ENCODE data around the gene TLX3.

TLX3 gene

DNA sequence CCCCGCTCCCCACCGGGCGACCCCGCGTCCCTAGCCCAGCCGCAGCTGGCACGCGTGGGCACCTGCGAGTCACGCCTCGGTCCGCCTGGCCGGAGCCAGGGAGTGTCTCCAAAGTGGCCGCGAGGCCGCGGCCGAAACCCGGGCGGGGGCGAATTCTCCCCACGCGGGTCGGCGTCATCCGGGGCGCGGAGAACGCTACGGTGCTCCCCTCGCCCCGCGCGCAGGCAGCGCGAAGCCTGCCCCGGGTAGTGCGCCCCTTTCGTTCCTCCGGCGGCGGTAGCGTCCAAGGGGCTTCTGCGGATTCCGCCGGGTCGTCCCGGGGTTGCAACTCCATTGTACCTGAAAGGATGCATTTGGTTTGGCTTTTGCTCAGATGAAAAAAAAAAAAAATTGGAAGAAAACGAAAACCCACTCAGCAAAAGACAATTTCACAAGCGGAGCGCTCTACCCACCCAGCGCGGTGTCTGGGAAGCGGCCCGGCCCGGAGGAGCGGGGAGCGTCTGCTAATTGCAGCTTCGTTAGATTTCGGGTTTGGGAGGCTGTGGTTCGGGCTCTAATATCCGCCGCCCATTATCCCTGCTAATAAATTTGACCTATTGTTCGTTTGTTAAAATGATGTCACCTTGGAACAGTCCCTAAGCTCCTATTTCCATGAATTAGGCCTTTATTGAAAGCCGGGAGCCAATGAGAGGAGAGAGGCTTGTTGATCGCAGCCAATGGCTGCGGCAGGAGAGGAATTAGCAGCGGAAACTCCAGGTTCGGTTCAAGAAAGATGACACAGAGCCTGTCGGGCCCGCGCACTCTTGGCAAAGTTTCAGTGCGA lies at the start of gene TLX3:
TLX3 (plus strand) TSS at position 796 of the 823 bp plus-strand sequence. CDS start 118 bp downstream, outside the sequence.
- in situ Hi-C loops (cut with MboI; ENCODE audit: low sequenced_read_pairs): no loop called here
- DNase-seq (ENCODE audit: low spot score in 2 of 2): peak in 1 of 2 experiments; percentile 29
- Histone ChIP-seq H3K9me3 (no peaks in the 10 kb centered on the region), H3K27me3 (ENCODE audit: low read depth) (peaks cover 87% of the 10 kb centered on the region), H3K4me3 (no peak within 1 kb of the TSS), H3K4me1 (no peaks in the 10 kb centered on the region), H3K36me3 (replicated peaks) (no peaks in the 10 kb centered on the region)

GRCh38 chr5:171261361-171261760 lies 47.7 kb upstream of the TLX3 start:
- Histone ChIP-seq H3K27me3 (ENCODE audit: low read depth) (peaks cover 9% of the 10 kb centered on the region; the same call in 1 of the 2 replicates), H3K36me3 (replicated peaks) (no peaks in the 10 kb centered on the region), H3K9me3 (no peaks in the 10 kb centered on the region), H3K4me3 (no peak overlapping the region), H3K4me1 (no peaks in the 10 kb centered on the region)
- in situ Hi-C loops (cut with MboI; ENCODE audit: low sequenced_read_pairs): no loop called here
- no peak for DNase-seq (ENCODE audit: low spot score in 2 of 2)

GRCh38 chr5:171261904-171262303 lies 47.1 kb upstream of the TLX3 start:
- H3K4me1 ChIP-seq: no peaks in the 10 kb centered on the region
- H3K36me3 ChIP-seq (replicated peaks): no peaks in the 10 kb centered on the region
- H3K4me3 ChIP-seq: no peak overlapping the region
- H3K27me3 ChIP-seq (ENCODE audit: low read depth): peaks cover 9% of the 10 kb centered on the region; the same call in 1 of the 2 replicates
- no peak for DNase-seq (ENCODE audit: low spot score in 2 of 2)
- no peaks in the 10 kb centered on the region for H3K9me3 ChIP-seq
- in situ Hi-C loops (cut with MboI; ENCODE audit: low sequenced_read_pairs): no loop called here

DNA sequence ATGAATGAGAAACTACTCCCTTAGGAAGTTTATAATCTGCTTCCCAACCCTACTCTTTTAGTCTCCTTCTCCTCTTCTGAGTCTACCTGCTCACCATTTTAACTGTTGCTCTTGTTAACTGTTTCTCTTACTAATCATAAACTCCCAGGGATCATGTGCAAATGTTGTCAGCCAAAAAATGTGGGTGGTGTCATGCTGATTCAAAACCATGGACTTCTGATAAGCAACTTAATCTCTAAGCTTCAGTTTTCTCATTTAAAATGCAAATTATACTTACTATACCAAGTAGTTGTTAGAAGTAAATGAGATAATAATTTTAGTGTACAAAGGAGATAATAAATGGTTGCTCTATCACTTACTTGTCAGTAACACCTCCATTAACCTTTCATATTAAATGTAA lies 45.9 kb upstream of the TLX3 start:
- no peak for DNase-seq (ENCODE audit: low spot score in 2 of 2)
- Histone ChIP-seq H3K4me1 (no peaks in the 10 kb centered on the region), H3K4me3 (no peak overlapping the region), H3K27me3 (ENCODE audit: low read depth) (peaks cover 9% of the 10 kb centered on the region; the same call in 1 of the 2 replicates), H3K9me3 (no peaks in the 10 kb centered on the region), H3K36me3 (replicated peaks) (no peaks in the 10 kb centered on the region)
- in situ Hi-C loops (cut with MboI; ENCODE audit: low sequenced_read_pairs): no loop called here

- no peak for DNase-seq (ENCODE audit: low spot score in 2 of 2)
- no peak overlapping the region for H3K4me3 ChIP-seq
- H3K36me3 ChIP-seq (replicated peaks): no peaks in the 10 kb centered on the region
- H3K9me3 ChIP-seq: no peaks in the 10 kb centered on the region
- in situ Hi-C loops (cut with MboI; ENCODE audit: low sequenced_read_pairs): no loop called here
- no peaks in the 10 kb centered on the region for H3K4me1 ChIP-seq
- peaks cover 13% of the 10 kb centered on the region for H3K27me3 ChIP-seq (ENCODE audit: low read depth)
Measured at GRCh38 chr5:171264843-171265242, 44.2 kb upstream of the TLX3 start.

DNA sequence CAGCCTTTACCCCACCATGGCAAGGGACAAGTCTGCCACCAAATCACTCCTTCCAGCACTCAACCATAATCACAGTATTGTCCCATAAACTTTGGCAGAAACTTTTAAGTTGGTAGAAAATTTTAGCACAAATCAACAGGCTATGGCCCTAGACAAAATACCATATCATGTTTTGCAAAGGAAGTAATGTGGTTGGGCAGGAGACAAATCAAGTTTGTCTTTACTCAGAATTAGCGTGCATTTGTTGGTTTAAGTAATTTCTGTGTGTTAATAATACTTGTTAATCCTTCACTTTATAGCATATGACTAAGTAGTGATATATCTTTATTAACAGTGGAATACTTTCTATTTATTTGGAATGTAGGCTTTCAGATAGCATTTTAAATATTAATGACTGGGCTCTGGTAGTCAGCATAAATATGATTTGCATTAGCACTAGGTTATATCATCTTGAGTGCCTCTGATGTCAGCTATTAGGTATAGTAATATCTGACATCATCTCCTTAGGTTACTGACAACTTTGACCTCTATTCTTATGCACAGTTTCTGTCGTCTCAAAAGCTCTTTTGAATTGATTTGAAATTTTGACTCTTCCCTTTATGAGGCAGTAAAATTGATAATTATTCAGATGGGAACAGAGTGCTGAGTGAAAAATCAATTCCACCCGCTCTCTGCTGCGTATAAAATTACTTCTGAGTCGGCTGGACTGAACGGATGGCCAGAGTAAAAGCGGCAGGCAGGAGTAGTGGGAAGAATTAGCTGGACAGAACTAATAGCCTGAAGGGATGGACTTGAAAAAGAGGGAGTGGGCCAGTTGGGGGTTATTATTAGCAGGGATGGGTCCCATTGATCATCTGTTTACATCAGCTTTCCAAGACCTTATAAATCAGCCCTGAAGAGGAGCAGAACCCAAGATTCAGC lies 40.1 kb upstream of the TLX3 start:
- Histone ChIP-seq H3K4me1 (no peaks in the 10 kb centered on the region), H3K4me3 (no peak overlapping the region), H3K27me3 (ENCODE audit: low read depth) (peaks cover 13% of the 10 kb centered on the region), H3K9me3 (no peaks in the 10 kb centered on the region), H3K36me3 (replicated peaks) (no peaks in the 10 kb centered on the region)
- DNase-seq (ENCODE audit: low spot score in 2 of 2): no peak
- in situ Hi-C loops (cut with MboI; ENCODE audit: low sequenced_read_pairs): no loop called here

GRCh38 chr5:171269717-171270116 lies 39.3 kb upstream of the TLX3 start:
- in situ Hi-C loops (cut with MboI; ENCODE audit: low sequenced_read_pairs): no loop called here
- H3K4me1 ChIP-seq: no peaks in the 10 kb centered on the region
- no peaks in the 10 kb centered on the region for H3K36me3 ChIP-seq (replicated peaks)
- H3K9me3 ChIP-seq: no peaks in the 10 kb centered on the region
- H3K27me3 ChIP-seq (ENCODE audit: low read depth): peaks cover 13% of the 10 kb centered on the region
- H3K4me3 ChIP-seq: no peak overlapping the region
- DNase-seq (ENCODE audit: low spot score in 2 of 2): no peak

DNA sequence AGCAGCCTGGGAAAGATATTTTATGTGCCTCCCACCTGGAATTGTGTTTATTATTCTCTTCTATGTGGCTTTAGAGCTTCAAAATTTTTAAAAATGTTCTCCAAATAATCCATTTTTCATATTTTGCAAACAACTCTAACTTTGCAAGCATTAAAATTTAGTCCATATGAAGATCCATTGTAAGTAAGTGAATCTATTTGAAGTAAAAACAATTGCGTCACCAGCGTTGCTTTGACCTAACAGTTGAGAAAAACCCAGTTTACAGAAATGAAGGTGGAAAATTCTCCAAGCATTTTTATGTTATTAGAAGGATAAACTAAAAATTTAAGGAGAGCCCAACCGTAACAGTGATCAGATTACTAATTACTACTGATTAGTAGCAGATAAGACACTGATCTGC lies 38.9 kb upstream of the TLX3 start:
- DNase-seq (ENCODE audit: low spot score in 2 of 2): no peak
- H3K27me3 ChIP-seq (ENCODE audit: low read depth): peaks cover 13% of the 10 kb centered on the region
- no peak overlapping the region for H3K4me3 ChIP-seq
- no peaks in the 10 kb centered on the region for H3K4me1 ChIP-seq
- H3K36me3 ChIP-seq (replicated peaks): no peaks in the 10 kb centered on the region
- in situ Hi-C loops (cut with MboI; ENCODE audit: low sequenced_read_pairs): no loop called here
- H3K9me3 ChIP-seq: no peaks in the 10 kb centered on the region

- in situ Hi-C loops (cut with MboI; ENCODE audit: low sequenced_read_pairs): no loop called here
- Histone ChIP-seq H3K9me3 (no peaks in the 10 kb centered on the region), H3K4me1 (no peaks in the 10 kb centered on the region; the same call in 1 of the 2 replicates), H3K36me3 (replicated peaks) (no peaks in the 10 kb centered on the region), H3K4me3 (no peak overlapping the region), H3K27me3 (ENCODE audit: low read depth) (peaks cover 13% of the 10 kb centered on the region)
- no peak for DNase-seq (ENCODE audit: low spot score in 2 of 2)
Measured at GRCh38 chr5:171271798-171272197, 37.2 kb upstream of the TLX3 start.

GRCh38 chr5:171272996-171273970 lies 35.8 kb upstream of the TLX3 start:
- no peaks in the 10 kb centered on the region for H3K9me3 ChIP-seq
- H3K4me1 ChIP-seq: no peaks in the 10 kb centered on the region; the same call in 1 of the 2 replicates
- no peak overlapping the region for H3K4me3 ChIP-seq
- peak in 1 of 2 experiments; percentile 18 for DNase-seq (ENCODE audit: low spot score in 2 of 2)
- H3K36me3 ChIP-seq (replicated peaks): no peaks in the 10 kb centered on the region
- in situ Hi-C loops (cut with MboI; ENCODE audit: low sequenced_read_pairs): no loop called here
- peaks cover 13% of the 10 kb centered on the region for H3K27me3 ChIP-seq (ENCODE audit: low read depth)

GRCh38 chr5:171275841-171276544 lies 33.1 kb upstream of the TLX3 start:
- in situ Hi-C loops (cut with MboI; ENCODE audit: low sequenced_read_pairs): no loop called here
- Histone ChIP-seq H3K4me3 (no peak overlapping the region), H3K36me3 (replicated peaks) (no peaks in the 10 kb centered on the region), H3K27me3 (ENCODE audit: low read depth) (0 out of 2 replicates have a peak, but pooled peaks cover 2% of the 10 kb centered on the region), H3K9me3 (no peaks in the 10 kb centered on the region), H3K4me1 (no peaks in the 10 kb centered on the region; the same call in 1 of the 2 replicates)
- peak; percentile 6 to 9 for DNase-seq (ENCODE audit: low spot score in 2 of 2)

DNA sequence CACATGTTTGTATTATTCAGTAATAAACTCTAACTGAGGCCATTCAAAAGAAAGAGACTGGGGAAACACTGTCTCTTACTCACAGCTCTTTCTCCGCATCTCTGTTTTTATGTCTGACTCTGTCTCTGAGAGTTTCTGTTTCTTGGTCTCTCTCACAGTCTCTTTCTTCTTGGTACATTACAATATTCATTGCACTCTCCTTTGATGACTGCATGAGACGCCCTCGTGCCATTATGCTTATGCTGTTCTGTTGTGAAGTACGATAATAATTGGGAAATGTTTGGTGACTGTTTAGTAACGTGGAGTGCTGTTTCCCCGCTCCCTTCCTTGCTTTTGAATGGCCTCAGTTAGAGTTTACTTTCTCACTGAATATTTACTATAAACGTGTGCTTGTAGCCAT lies 25.3 kb upstream of the TLX3 start:
- no peaks in the 10 kb centered on the region for H3K4me1 ChIP-seq
- H3K27me3 ChIP-seq (ENCODE audit: low read depth): 0 out of 2 replicates have a peak, but pooled peaks cover 2% of the 10 kb centered on the region
- H3K36me3 ChIP-seq (replicated peaks): no peaks in the 10 kb centered on the region
- DNase-seq (ENCODE audit: low spot score in 2 of 2): no peak
- H3K9me3 ChIP-seq: no peaks in the 10 kb centered on the region
- in situ Hi-C loops (cut with MboI; ENCODE audit: low sequenced_read_pairs): no loop called here
- no peak overlapping the region for H3K4me3 ChIP-seq

All from HAP-1 (cell line).